HepG2 (cell line): ENCODE data around the gene TMX3. TPM values are rescaled to one million over a fixed set of nuclear protein-coding genes. Genes with fewer than 3 reads are reported as not detected.

Source experiments
- AGO2 ChIP-seq: fragments of 200-400 bp; formaldehyde crosslinking; optimal IDR thresholded peaks from 2 replicates; pipeline ENCODE3; 2017; ENCODE audit warnings: mild to moderate bottlenecking, low read depth, low read length, moderate library complexity
- BHLHE40 ChIP-seq: IDR thresholded peaks from 2 replicates; pipeline ENCODE4 v1.6.1; 2011; ENCODE audit warnings: low read length, improper control_type of control experiment
- HOXA3 ChIP-seq: sonication (generic); formaldehyde crosslinking; IDR thresholded peaks from 2 replicates; pipeline ENCODE4 v1.5.0; 2020; ENCODE audit warnings: missing genetic modification reagents
- IRF2 ChIP-seq: IDR thresholded peaks from 2 replicates; pipeline ENCODE4 v1.6.1; 2018; ENCODE audit warnings: missing genetic modification reagents, missing compliant biosample characterization
- KAT7 ChIP-seq: IDR thresholded peaks from 2 replicates; pipeline ENCODE4 v1.6.1; 2018; ENCODE audit warnings: borderline replicate concordance, missing compliant biosample characterization
- POGZ ChIP-seq: sonication (generic); formaldehyde crosslinking; IDR thresholded peaks from 2 replicates; pipeline ENCODE4 v1.4.0; 2020; ENCODE audit warnings: mild to moderate bottlenecking, missing genetic modification reagents
- POLR2G ChIP-seq: fragments of 200-400 bp; formaldehyde crosslinking; IDR thresholded peaks from 2 replicates; pipeline ENCODE4 v1.6.1; 2018; ENCODE audit warnings: mild to moderate bottlenecking, low read depth, low read length, moderate library complexity
- SCMH1 ChIP-seq: sonication (generic); formaldehyde crosslinking; IDR thresholded peaks from 2 replicates; pipeline ENCODE4 v1.9.0; 2021; ENCODE audit warnings: missing genetic modification reagents, mild to moderate bottlenecking, borderline replicate concordance
- STAT5B ChIP-seq: sonication (generic); formaldehyde crosslinking; IDR thresholded peaks from 2 replicates; pipeline ENCODE4 v1.4.0; 2020; ENCODE audit warnings: missing genetic modification reagents
- U2AF2 ChIP-seq: fragments of 200-400 bp; formaldehyde crosslinking; IDR thresholded peaks from 2 replicates; pipeline ENCODE4 v1.6.1; 2017; ENCODE audit warnings: low read depth, mild to moderate bottlenecking, low read length
- YY1 ChIP-seq: IDR thresholded peaks from 2 replicates; pipeline ENCODE4 v1.6.1; 2011; ENCODE audit warnings: low read length, low read depth, moderate library complexity, mild to moderate bottlenecking; ENCODE audit not compliant: insufficient read depth, insufficient replicate concordance
- ZEB1 ChIP-seq: IDR thresholded peaks from 2 replicates; pipeline ENCODE4 v1.6.1; 2012; ENCODE audit warnings: mild to moderate bottlenecking, low read depth, inconsistent platforms; ENCODE audit not compliant: insufficient replicate concordance
- ZNF296 ChIP-seq: sonication (generic); formaldehyde crosslinking; conservative IDR thresholded peaks from 2 replicates; pipeline ENCODE4 v1.5.0; 2020; ENCODE audit warnings: mild to moderate bottlenecking, missing genetic modification reagents
- ZNF331 ChIP-seq: sonication (generic); formaldehyde crosslinking; IDR thresholded peaks from 2 replicates; pipeline ENCODE4 v1.4.0; 2020; ENCODE audit warnings: missing genetic modification reagents
- ZNF672 ChIP-seq: sonication (generic); formaldehyde crosslinking; IDR thresholded peaks from 2 replicates; pipeline ENCODE4 v1.8.1; 2022; ENCODE audit warnings: missing genetic modification reagents
- ZNF687 ChIP-seq: sonication (generic); formaldehyde crosslinking; IDR thresholded peaks from 2 replicates; pipeline ENCODE4 v1.5.1; 2020; ENCODE audit warnings: mild to moderate bottlenecking, missing genetic modification reagents, moderate library complexity
- ZNF749 ChIP-seq: sonication (generic); formaldehyde crosslinking; IDR thresholded peaks from 2 replicates; pipeline ENCODE4 v1.8.0; 2022; ENCODE audit warnings: mild to moderate bottlenecking, missing genetic modification reagents, moderate library complexity, borderline replicate concordance
- ZSCAN25 ChIP-seq: sonication (generic); formaldehyde crosslinking; IDR thresholded peaks from 2 replicates; pipeline ENCODE4 v1.8.0; 2022; ENCODE audit warnings: mild to moderate bottlenecking, missing genetic modification reagents
- polyA plus RNA-seq, 8 experiments: library from polyadenylated mRNA; depleted of rRNA in 3 of 8; stranded (reverse) in 7 of 8; unstranded in 1 of 8; fragments of >200 nt; fragmentation: Illumina TruSeq in 4 of 8; extraction: Trizol in 4 of 8; gene quantifications; 2 replicates each; pipeline versions ENCODE4 v1.2.1 to v1.2.3, GENCODE V29; 2011 to 2016; ENCODE audit warnings: low read depth in 4 of 8, missing spikeins in 1 of 8, mixed read lengths in 1 of 8; ENCODE audit not compliant: insufficient read depth in 1 of 8
- total RNA-seq, 5 experiments: library from RNA; depleted of rRNA; stranded (reverse); fragments of >200 nt; fragmentation: Illumina TruSeq; extraction: Trizol; gene quantifications; 2 replicates each; pipeline ENCODE4 v1.2.3, GENCODE V29; 2016; ENCODE audit warnings: low read depth in 1 of 5
- TF ChIP-seq, protein P1 (sequence below): IDR thresholded peaks from 2 replicates; pipeline ENCODE4 v1.6.1; 2016
- TF ChIP-seq, protein P2 (sequence below): sonication (generic); formaldehyde crosslinking; IDR thresholded peaks from 2 replicates; pipeline ENCODE4 v1.5.1; 2020; ENCODE audit warnings: missing genetic modification reagents, mild to moderate bottlenecking, borderline replicate concordance
- TF ChIP-seq, protein P3 (sequence below): sonication (generic); formaldehyde crosslinking; IDR thresholded peaks from 2 replicates; pipeline ENCODE4 v1.5.1; 2020; ENCODE audit warnings: mild to moderate bottlenecking, missing genetic modification reagents, moderate library complexity

Gene TMX3
- total and polyA plus RNA-seq, 2 of the 13 experiments (the other 11 are each of a cell fraction or from before 2014, with no cell fraction given) = 12.9 to 25.0 TPM

- TF ChIP-seq STAT5B (CRISPR knock-in tag) = peak; percentile 21; the same call in 1 of the 2 replicates
- TF ChIP-seq U2AF2 = no peak
- TF ChIP-seq KAT7 = peak; percentile 81
- peak; percentile 47 for TF ChIP-seq ZEB1
- peak; percentile 99 for TF ChIP-seq ZNF687
- TF ChIP-seq, protein P1, sequence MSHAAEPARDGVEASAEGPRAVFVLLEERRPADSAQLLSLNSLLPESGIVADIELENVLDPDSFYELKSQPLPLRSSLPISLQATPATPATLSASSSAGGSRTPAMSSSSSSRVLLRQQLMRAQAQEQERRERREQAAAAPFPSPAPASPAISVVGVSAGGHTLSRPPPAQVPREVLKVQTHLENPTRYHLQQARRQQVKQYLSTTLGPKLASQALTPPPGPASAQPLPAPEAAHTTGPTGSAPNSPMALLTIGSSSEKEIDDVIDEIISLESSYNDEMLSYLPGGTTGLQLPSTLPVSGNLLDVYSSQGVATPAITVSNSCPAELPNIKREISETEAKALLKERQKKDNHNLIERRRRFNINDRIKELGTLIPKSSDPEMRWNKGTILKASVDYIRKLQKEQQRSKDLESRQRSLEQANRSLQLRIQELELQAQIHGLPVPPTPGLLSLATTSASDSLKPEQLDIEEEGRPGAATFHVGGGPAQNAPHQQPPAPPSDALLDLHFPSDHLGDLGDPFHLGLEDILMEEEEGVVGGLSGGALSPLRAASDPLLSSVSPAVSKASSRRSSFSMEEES (CRISPR knock-in tag) = peak; percentile 89
- peak; percentile 73 for TF ChIP-seq AGO2
- TF ChIP-seq POGZ (CRISPR knock-in tag) = peak; percentile 93
- peak; percentile 80; the same call in 1 of the 2 replicates for TF ChIP-seq ZNF749 (CRISPR knock-in tag)
- TF ChIP-seq SCMH1 (CRISPR knock-in tag) = no peak
- peak; percentile 69; the same call in 1 of the 2 replicates for TF ChIP-seq ZSCAN25 (CRISPR knock-in tag)
- peak; percentile 84 for TF ChIP-seq HOXA3 (CRISPR knock-in tag)
- peak; percentile 76; the same call in 1 of the 2 replicates for TF ChIP-seq ZNF331 (CRISPR knock-in tag)
- no peak for TF ChIP-seq ZNF296
- peak; percentile 87 for TF ChIP-seq POLR2G
- TF ChIP-seq, protein P2, sequence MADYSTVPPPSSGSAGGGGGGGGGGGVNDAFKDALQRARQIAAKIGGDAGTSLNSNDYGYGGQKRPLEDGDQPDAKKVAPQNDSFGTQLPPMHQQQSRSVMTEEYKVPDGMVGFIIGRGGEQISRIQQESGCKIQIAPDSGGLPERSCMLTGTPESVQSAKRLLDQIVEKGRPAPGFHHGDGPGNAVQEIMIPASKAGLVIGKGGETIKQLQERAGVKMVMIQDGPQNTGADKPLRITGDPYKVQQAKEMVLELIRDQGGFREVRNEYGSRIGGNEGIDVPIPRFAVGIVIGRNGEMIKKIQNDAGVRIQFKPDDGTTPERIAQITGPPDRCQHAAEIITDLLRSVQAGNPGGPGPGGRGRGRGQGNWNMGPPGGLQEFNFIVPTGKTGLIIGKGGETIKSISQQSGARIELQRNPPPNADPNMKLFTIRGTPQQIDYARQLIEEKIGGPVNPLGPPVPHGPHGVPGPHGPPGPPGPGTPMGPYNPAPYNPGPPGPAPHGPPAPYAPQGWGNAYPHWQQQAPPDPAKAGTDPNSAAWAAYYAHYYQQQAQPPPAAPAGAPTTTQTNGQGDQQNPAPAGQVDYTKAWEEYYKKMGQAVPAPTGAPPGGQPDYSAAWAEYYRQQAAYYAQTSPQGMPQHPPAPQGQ = no peak
- TF ChIP-seq, protein P3, sequence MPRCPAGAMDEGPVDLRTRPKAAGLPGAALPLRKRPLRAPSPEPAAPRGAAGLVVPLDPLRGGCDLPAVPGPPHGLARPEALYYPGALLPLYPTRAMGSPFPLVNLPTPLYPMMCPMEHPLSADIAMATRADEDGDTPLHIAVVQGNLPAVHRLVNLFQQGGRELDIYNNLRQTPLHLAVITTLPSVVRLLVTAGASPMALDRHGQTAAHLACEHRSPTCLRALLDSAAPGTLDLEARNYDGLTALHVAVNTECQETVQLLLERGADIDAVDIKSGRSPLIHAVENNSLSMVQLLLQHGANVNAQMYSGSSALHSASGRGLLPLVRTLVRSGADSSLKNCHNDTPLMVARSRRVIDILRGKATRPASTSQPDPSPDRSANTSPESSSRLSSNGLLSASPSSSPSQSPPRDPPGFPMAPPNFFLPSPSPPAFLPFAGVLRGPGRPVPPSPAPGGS (CRISPR knock-in tag) = peak; percentile 97
- no peak for TF ChIP-seq BHLHE40
- TF ChIP-seq ZNF672 = 0 out of 2 replicates have a peak, but pooled peaks have one; percentile 59
- TF ChIP-seq YY1 = peak; percentile 58
- TF ChIP-seq IRF2 = peak; percentile 87
Measured at GRCh38 chr18:68714712-68715496, at the start of gene TMX3 (continued).
